Neural crest cell (in vitro differentiated cells): ENCODE data around the gene UNC5C. TPM values are rescaled to one million over a fixed set of nuclear protein-coding genes. Genes with fewer than 3 reads are reported as not detected.

Experiments
- DNase-seq: peaks from one replicate; pipeline ENCODE4 v3.0.0; 2021; ENCODE audit warnings: low read depth, mixed read lengths, low spot score
- H3K27ac Mint-ChIP-seq: one replicate; pipeline ENCODE4 v1.8.0; 2021; ENCODE audit warnings: mild to moderate bottlenecking, mixed read lengths; ENCODE audit not compliant: unreplicated experiment
- H3K27me3 Mint-ChIP-seq: 2 replicates; pipeline ENCODE4 v1.8.0; 2021; ENCODE audit warnings: low read depth, mild to moderate bottlenecking, mixed read lengths
- H3K36me3 Mint-ChIP-seq: 2 replicates; pipeline ENCODE4 v1.8.0; 2021; ENCODE audit warnings: low read depth, mild to moderate bottlenecking, mixed read lengths
- H3K4me1 Mint-ChIP-seq: 2 replicates; pipeline ENCODE4 v1.8.0; 2021; ENCODE audit warnings: mixed read lengths
- H3K4me3 Mint-ChIP-seq: one replicate; pipeline ENCODE4 v1.8.0; 2021; ENCODE audit warnings: mild to moderate bottlenecking, mixed read lengths
- H3K9me3 Mint-ChIP-seq: 2 replicates; pipeline ENCODE4 v1.8.0; 2021; ENCODE audit warnings: mixed read lengths
- total RNA-seq: library from RNA; stranded (reverse); gene quantifications from 2 replicates; pipeline ENCODE4 v1.2.1, GENCODE V29; 2021
- TF ChIP-seq, protein P1 (sequence below): fragments of 200-600 bp; sonication (generic); conservative IDR thresholded peaks from 2 replicates; pipeline ENCODE4 v1.5.0; 2021; ENCODE audit warnings: antibody characterized with exemption, mild to moderate bottlenecking

UNC5C gene
- total RNA-seq, 1 donor from 2014 or later: 6.5 TPM

- Mint-ChIP-seq H3K4me3 (no peak overlapping the region), H3K27ac (no peak overlapping the region), H3K9me3 (peaks cover 4% of the 10 kb centered on the region), H3K27me3 (no peaks in the 10 kb centered on the region), H3K4me1 (peaks cover 30% of the 10 kb centered on the region), H3K36me3 (peaks cover 3% of the 10 kb centered on the region)
- DNase-seq: no peak
- TF ChIP-seq, protein P1, sequence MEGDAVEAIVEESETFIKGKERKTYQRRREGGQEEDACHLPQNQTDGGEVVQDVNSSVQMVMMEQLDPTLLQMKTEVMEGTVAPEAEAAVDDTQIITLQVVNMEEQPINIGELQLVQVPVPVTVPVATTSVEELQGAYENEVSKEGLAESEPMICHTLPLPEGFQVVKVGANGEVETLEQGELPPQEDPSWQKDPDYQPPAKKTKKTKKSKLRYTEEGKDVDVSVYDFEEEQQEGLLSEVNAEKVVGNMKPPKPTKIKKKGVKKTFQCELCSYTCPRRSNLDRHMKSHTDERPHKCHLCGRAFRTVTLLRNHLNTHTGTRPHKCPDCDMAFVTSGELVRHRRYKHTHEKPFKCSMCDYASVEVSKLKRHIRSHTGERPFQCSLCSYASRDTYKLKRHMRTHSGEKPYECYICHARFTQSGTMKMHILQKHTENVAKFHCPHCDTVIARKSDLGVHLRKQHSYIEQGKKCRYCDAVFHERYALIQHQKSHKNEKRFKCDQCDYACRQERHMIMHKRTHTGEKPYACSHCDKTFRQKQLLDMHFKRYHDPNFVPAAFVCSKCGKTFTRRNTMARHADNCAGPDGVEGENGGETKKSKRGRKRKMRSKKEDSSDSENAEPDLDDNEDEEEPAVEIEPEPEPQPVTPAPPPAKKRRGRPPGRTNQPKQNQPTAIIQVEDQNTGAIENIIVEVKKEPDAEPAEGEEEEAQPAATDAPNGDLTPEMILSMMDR: no peak
These were observed 260.2 kb downstream of the UNC5C start for GRCh38 chr4:95288552-95288951.

DNA sequence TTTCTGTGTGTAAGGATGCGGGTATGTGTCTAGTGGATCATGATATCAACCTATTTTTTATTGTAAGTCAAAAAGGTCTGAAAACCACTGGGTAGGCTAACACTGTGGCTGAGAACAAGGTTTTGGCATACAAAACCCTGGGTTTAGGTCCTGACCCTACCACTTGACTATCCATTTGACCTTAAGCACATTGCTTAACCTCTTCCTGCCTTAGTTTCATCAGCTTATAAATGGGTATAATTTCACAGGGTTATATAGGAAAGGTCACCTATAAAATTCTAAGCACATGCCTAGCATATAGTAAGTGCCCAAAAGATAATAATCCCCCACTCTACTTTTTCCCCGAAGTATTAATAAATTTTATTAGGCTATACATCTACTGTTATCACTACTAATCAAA is 263.0 kb downstream of the UNC5C start:
- H3K27ac Mint-ChIP-seq: no peak overlapping the region
- H3K4me3 Mint-ChIP-seq: no peak overlapping the region
- peaks cover 11% of the 10 kb centered on the region for H3K36me3 Mint-ChIP-seq
- H3K9me3 Mint-ChIP-seq: peaks cover 11% of the 10 kb centered on the region
- H3K4me1 Mint-ChIP-seq: peaks cover 24% of the 10 kb centered on the region
- DNase-seq: no peak
- H3K27me3 Mint-ChIP-seq: no peaks in the 10 kb centered on the region
- TF ChIP-seq, protein P1: no peak

DNA sequence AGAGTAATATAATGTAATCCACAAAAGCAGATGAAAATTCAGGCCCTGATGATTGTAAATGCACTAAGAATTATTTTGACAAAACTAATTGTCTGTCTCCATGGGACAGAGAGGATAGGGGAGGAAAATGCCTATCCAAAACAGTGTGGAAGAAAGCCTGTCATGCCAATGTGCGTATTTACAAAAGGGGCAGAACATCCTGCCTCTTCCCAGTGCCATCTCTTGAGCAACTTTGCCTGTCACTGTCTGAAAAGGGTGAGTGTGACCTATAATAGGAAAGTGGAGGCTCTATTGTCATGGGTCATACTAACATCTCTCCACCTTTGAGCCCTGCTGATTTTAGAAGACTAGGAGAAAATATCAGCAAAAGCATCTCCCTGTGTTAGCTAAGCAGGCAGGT is 264.1 kb downstream of the UNC5C start:
- Mint-ChIP-seq H3K36me3 (peaks cover 11% of the 10 kb centered on the region), H3K27me3 (no peaks in the 10 kb centered on the region), H3K4me1 (peaks cover 18% of the 10 kb centered on the region), H3K9me3 (peaks cover 11% of the 10 kb centered on the region), H3K27ac (no peak overlapping the region), H3K4me3 (no peak overlapping the region)
- TF ChIP-seq, protein P1: no peak
- no peak for DNase-seq

- no peak for DNase-seq
- H3K27me3 Mint-ChIP-seq: no peaks in the 10 kb centered on the region
- TF ChIP-seq, protein P1: no peak
- peaks cover 8% of the 10 kb centered on the region for H3K9me3 Mint-ChIP-seq
- H3K4me1 Mint-ChIP-seq: peaks cover 13% of the 10 kb centered on the region
- H3K4me3 Mint-ChIP-seq: no peak overlapping the region
- H3K27ac Mint-ChIP-seq: no peak overlapping the region
- peaks cover 8% of the 10 kb centered on the region for H3K36me3 Mint-ChIP-seq
These were observed 265.5 kb downstream of the UNC5C start for GRCh38 chr4:95283320-95283719.

DNA sequence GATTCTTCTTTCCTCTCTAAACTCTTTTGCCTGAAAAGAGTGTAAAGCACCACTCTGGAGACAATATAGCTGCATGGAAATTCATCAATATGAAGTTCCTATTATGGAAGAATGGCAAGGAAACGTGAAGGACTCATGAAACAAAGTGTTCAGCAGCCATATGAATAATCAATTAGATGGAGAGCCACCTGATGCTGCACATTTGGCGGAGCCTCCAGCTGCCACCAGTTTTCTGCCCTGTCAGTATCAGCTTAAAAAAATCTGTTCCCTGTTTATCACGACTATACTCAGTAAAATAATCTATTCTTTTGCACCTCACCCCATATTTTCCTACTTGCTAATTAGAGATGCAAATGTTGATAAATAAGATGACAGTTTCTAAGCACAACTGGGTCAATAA is 276.0 kb downstream of the UNC5C start:
- no peaks in the 10 kb centered on the region for H3K4me1 Mint-ChIP-seq
- H3K4me3 Mint-ChIP-seq: no peak overlapping the region
- no peaks in the 10 kb centered on the region for H3K36me3 Mint-ChIP-seq
- no peaks in the 10 kb centered on the region for H3K27me3 Mint-ChIP-seq
- DNase-seq: no peak
- no peaks in the 10 kb centered on the region for H3K9me3 Mint-ChIP-seq
- TF ChIP-seq, protein P1: no peak
- no peak overlapping the region for H3K27ac Mint-ChIP-seq

- Mint-ChIP-seq H3K27me3 (no peaks in the 10 kb centered on the region), H3K4me3 (no peak overlapping the region), H3K4me1 (no peaks in the 10 kb centered on the region), H3K36me3 (no peaks in the 10 kb centered on the region), H3K9me3 (no peaks in the 10 kb centered on the region), H3K27ac (peak overlapping the region; percentile 32)
- DNase-seq: no peak
- TF ChIP-seq, protein P1: no peak
These were observed 276.7 kb downstream of the UNC5C start for GRCh38 chr4:95272036-95272435.
